ENCODE results near the gene TMX2. TPM values are rescaled to one million over a fixed set of nuclear protein-coding genes. Genes with fewer than 3 reads are reported as not detected.

TMX2 gene
- total RNA-seq, 1 experiment from 2014 or later, result 91.3 TPM

DNA sequence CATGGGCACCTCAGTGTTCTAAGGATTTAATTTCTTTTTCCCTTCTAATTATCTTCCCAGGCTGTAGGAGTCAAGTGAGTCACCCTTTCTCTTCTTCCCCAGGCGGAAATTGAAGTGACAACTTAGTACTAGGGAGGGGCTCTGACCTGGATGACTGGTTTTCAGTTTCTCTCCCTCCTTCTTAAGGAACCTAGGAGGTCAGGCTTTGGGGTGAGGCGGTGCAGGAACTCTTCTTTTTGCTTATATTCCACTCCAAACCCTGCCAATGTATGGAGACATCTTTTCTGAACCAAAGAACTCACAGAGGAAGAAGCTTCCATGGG is 31.9 kb upstream of the TMX2 start:
- no peak overlapping the region for H3K4me3 Mint-ChIP-seq
- TF ChIP-seq, protein P1, sequence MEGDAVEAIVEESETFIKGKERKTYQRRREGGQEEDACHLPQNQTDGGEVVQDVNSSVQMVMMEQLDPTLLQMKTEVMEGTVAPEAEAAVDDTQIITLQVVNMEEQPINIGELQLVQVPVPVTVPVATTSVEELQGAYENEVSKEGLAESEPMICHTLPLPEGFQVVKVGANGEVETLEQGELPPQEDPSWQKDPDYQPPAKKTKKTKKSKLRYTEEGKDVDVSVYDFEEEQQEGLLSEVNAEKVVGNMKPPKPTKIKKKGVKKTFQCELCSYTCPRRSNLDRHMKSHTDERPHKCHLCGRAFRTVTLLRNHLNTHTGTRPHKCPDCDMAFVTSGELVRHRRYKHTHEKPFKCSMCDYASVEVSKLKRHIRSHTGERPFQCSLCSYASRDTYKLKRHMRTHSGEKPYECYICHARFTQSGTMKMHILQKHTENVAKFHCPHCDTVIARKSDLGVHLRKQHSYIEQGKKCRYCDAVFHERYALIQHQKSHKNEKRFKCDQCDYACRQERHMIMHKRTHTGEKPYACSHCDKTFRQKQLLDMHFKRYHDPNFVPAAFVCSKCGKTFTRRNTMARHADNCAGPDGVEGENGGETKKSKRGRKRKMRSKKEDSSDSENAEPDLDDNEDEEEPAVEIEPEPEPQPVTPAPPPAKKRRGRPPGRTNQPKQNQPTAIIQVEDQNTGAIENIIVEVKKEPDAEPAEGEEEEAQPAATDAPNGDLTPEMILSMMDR (conservative IDR thresholded peaks at IDR 0.05), result no peak
- H3K9me3 ChIP-seq (ENCODE audit: control insufficient read depth, low read depth, low read length), result no peaks in the 10 kb centered on the region
- WGBS (ENCODE audit: extremely low coverage, insufficient read length, low lambda C conversion rate), result no CpG with 5 or more reads among the region's 2 CpGs
- H3K27me3 ChIP-seq (ENCODE audit: insufficient read depth, low read length), result no peaks in the 10 kb centered on the region
- H3K36me3 Mint-ChIP-seq (ENCODE audit: insufficient read depth in 1 of 3, low read depth in 3 of 3), result peaks cover 26 to 62% (median 37%) of the 10 kb centered on the region in 3 experiments
- no peak overlapping the region for H3K9ac ChIP-seq (ENCODE audit: extremely low read depth, insufficient read length, low read length)
- H2AK5ac ChIP-seq (ENCODE audit: insufficient read length, low read length), result no peak overlapping the region
- peaks cover 8% of the 10 kb centered on the region for H3K79me1 ChIP-seq (ENCODE audit: insufficient read depth, low read depth, low read length, poor library complexity, severe bottlenecking)
- H4K8ac ChIP-seq (replicated peaks; ENCODE audit: insufficient read length, low read depth, low read length), result no peak overlapping the region
- H3K4ac ChIP-seq (ENCODE audit: low read depth, low read length), result no peak overlapping the region
- H3K56ac ChIP-seq (ENCODE audit: insufficient read length, low read depth, low read length), result no peak overlapping the region
- H3K79me2 ChIP-seq (ENCODE audit: insufficient read depth, low read length), result peaks cover 12% of the 10 kb centered on the region; the same call in 1 of the 2 replicates
- no peaks in the 10 kb centered on the region; the same call in 1 of the 2 replicates for H3K4me1 ChIP-seq (ENCODE audit: insufficient read depth, low read length)
- H3K23ac ChIP-seq (ENCODE audit: insufficient read length, low read depth, low read length), result no peak overlapping the region
- H2BK120ac ChIP-seq (ENCODE audit: low read depth, low read length, poor library complexity, severe bottlenecking), result no peak overlapping the region
- no peak overlapping the region for H4K5ac ChIP-seq (ENCODE audit: insufficient read length, low read depth, low read length)
- H3K27ac ChIP-seq (ENCODE audit: insufficient read length, low read depth, low read length), result no peak overlapping the region
- no peak overlapping the region for H4K91ac ChIP-seq (ENCODE audit: insufficient read length, low read depth, low read length)
- no peak overlapping the region for H3K14ac ChIP-seq (ENCODE audit: insufficient read depth, low read length)
- no peak overlapping the region for H2AFZ ChIP-seq (ENCODE audit: low read length)
- H2BK20ac ChIP-seq (ENCODE audit: low read depth, low read length, poor library complexity, severe bottlenecking), result no peak overlapping the region
- H3K18ac ChIP-seq (ENCODE audit: insufficient read length, low read depth, low read length), result no peak overlapping the region
- no peaks in the 10 kb centered on the region for H3K27me3 Mint-ChIP-seq (ENCODE audit: low read depth)
- H2BK12ac ChIP-seq (ENCODE audit: insufficient read length, low read depth, low read length), result no peak overlapping the region
- H3K27ac Mint-ChIP-seq, result no peak overlapping the region
- DNase-seq, result no peak
- no peaks in the 10 kb centered on the region; a peak in 2 of 5 replicates for H3K9me3 Mint-ChIP-seq
- no peak overlapping the region for H3T11ph ChIP-seq (ENCODE audit: low read length)
- H3K4me2 ChIP-seq (ENCODE audit: insufficient read depth, insufficient read length, low read length), result no peak overlapping the region
- H2BK15ac ChIP-seq (ENCODE audit: low read depth, low read length), result no peak overlapping the region
- no peaks in the 10 kb centered on the region for H3K23me2 ChIP-seq (ENCODE audit: insufficient read length, low read depth, low read length, poor library complexity, severe bottlenecking)
- no peak overlapping the region for H2BK5ac ChIP-seq (ENCODE audit: insufficient read length, low read length)
- no peaks in the 10 kb centered on the region for H4K20me1 ChIP-seq (ENCODE audit: control insufficient read depth, insufficient read depth, insufficient read length)
- H3K4me1 Mint-ChIP-seq, result peaks cover 10 to 17% of the 10 kb centered on the region in 2 experiments

Measured in H9 (cell line).